ENCODE results near the gene FN3K.

DNA sequence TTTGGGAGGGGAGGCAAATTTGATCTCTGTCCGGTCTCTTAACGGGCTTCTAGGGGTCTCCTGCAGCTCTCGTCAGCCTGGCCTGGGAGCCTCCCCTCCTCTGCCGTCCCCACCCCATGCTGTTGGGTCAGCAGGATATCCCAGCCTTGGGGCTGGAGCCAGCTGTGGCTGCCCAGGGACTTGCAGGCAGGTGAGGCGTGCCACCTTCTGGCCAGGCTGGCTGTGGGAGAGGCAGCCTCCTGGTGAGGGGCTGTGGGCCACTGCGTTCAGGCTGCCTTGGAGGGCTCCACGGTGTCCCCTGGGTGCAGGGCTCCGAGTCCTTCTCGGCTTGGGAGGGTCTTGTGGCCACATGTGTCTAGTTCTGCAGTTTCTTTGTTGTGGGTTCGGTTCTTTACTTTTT lies 51.0 kb downstream of the FN3K start:
- TF ChIP-seq, protein P1, sequence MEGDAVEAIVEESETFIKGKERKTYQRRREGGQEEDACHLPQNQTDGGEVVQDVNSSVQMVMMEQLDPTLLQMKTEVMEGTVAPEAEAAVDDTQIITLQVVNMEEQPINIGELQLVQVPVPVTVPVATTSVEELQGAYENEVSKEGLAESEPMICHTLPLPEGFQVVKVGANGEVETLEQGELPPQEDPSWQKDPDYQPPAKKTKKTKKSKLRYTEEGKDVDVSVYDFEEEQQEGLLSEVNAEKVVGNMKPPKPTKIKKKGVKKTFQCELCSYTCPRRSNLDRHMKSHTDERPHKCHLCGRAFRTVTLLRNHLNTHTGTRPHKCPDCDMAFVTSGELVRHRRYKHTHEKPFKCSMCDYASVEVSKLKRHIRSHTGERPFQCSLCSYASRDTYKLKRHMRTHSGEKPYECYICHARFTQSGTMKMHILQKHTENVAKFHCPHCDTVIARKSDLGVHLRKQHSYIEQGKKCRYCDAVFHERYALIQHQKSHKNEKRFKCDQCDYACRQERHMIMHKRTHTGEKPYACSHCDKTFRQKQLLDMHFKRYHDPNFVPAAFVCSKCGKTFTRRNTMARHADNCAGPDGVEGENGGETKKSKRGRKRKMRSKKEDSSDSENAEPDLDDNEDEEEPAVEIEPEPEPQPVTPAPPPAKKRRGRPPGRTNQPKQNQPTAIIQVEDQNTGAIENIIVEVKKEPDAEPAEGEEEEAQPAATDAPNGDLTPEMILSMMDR (IDR thresholded peaks at IDR 0.05; ENCODE audit: insufficient read depth, low read length, poor library complexity, severe bottlenecking): no peak
- no peak for TF ChIP-seq EZH2phosphoT487 (conservative IDR thresholded peaks at IDR 0.05; ENCODE audit: low read length)
